ENCODE results near the gene HTD2.

GRCh38 chr3:58272891-58273290 lies 33.4 kb upstream of the HTD2 start:
- TF ChIP-seq ZNF785 (tag by site-specific recombination; IDR thresholded peaks at IDR 0.05) (no peak), ZNF560 (tag by site-specific recombination; IDR thresholded peaks at IDR 0.05; ENCODE audit: borderline replicate concordance) (no peak), ZNF596 (tag by site-specific recombination; IDR thresholded peaks at IDR 0.05) (no peak), CTCF (tag by site-specific recombination; IDR thresholded peaks at IDR 0.05) (no peak), ZNF701 (tag by site-specific recombination; IDR thresholded peaks at IDR 0.05) (no peak), SALL2 (tag by site-specific recombination; IDR thresholded peaks at IDR 0.05; ENCODE audit: borderline replicate concordance) (no peak), ZNF362 (tag by site-specific recombination; IDR thresholded peaks at IDR 0.05) (no peak), ZNF654 (tag by site-specific recombination; IDR thresholded peaks at IDR 0.05; ENCODE audit: low read depth) (no peak), ZNF24 (tag by site-specific recombination; IDR thresholded peaks at IDR 0.05) (no peak)

All from HEK293 (cell line).